Inflammatory macrophage (primary cell): ENCODE results near the gene FNDC3A.
A peak's percentile ranks its signal among the peaks of the same experiment; 100 is the strongest.
"Not testable (repeated sequence)": the region's sequence is repeated elsewhere in the genome, so short reads cannot be mapped to it uniquely, and the experiment has no call there.

ENCODE experiments used
- DNase-seq, 2 donors: peaks; one replicate each; pipeline ENCODE4 v3.0.0-alpha.2; 2020 to 2022

FNDC3A gene

DNA sequence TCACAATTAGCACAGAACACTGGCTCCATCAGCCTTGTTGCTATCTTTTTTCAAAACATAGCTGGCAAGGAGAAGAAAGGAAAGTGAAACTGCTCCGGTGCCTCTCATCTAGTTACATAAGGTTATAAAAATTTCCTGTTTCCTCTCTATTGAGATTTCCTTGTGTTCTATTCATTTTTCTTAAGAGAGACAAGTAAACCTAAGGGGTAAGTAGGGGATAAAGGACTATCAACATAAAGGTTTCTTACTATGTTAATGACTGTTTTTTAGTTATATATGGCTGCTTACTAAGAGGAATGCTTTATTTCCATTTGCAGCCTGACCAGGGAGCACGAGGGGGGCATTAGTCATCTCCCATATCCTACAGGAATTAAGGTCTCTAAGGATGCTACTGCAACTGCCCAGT, 171.2 kb downstream of the FNDC3A start:
- no peak for DNase-seq

DNA sequence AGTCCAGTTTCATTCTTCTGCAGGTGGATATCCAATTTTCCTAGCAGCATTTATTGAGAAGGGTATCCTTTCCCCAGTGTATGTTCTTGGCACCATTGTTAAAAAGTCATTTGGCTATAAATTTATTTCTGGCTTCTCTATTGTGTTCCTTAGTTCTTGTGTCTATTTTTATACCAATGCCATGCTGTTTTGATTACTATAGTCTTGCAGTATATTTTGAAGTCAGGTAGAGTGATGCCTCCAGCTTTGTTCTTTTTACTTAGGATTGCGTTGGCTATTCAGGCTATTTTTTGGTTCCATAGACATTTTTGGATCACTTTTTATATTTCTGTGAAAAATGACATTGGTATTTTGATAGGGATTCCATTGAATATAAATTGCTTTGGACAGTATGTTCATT, 172.7 kb downstream of the FNDC3A start:
- no peak for DNase-seq

GRCh38 chr13:49157955-49158584, 182.4 kb downstream of the FNDC3A start:
- not testable (repeated sequence) for DNase-seq

DNA sequence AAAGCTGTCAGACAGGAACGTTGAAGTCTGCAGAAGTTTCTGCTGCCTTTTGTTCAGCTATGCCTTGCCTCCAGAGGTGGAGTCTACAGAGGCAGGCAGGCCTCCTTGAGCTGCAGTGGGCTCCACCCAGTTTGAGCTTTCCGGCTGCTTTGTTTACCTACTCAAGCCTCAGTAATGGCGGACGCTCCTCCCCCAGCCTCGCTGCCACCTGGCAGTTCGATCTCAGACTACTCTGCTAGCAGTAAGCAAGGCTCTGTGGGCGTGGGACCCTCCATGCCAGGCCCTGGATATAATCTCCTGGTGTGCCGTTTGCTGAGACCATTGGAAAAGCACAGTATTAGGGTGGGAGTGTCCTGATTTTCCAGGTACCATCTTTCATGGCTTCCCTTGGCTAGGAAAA, 187.4 kb downstream of the FNDC3A start:
- not testable (repeated sequence) for DNase-seq

DNA sequence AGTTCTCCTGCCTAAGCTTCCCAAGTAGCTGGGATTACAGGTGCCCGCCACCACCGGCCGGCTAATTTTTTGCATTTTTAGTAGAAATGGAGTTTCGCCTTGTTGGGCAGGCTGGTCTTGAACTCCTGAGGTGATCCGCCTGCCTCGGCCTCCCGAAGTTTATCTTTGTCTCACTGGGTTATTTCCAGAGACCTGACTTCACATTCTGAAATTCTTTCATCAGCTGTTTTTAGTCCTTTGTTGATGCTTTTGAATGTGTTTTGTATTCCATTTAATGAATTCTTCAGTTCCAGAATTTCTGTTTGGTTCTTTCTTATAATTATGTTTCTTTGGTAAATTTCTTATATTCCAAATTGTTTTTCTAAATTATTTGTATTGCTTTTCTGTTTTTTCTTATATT, 189.0 kb downstream of the FNDC3A start:
- no peak for DNase-seq

GRCh38 chr13:49165798-49166752, 190.4 kb downstream of the FNDC3A start:
- peak in 1 of 2 donors; percentile 2 for DNase-seq

GRCh38 chr13:49171359-49171758, 195.6 kb downstream of the FNDC3A start:
- DNase-seq: no peak

DNA sequence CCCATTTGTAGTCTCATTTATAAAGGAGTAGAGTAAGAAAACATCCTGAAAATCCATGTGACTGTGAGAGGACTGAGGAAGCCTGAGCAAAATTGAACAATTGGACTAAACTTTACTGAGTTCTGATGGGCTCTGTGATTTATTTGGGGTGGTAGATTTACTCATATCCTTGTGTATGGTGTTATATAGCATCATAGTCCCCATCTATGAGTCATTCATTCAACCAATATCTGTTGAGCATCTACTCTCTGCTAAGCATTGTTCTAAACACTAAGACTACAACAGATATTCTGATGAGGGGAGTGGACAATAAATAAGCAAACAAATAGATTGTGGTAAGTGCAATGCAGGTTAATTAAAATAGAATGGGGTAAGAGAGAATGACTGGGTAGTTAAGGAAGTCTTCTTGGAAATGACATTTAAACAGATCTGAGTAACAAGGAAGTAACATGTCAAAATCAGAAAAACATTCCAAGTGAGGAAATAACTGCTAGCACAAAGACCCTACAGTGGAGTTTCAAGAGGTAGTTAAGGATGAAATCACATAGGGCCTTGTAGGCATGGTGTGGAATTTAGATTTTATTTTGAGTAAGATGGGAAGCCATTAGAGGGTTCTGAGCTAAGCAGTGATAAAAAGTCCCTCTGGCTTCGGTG, 208.1 kb downstream of the FNDC3A start:
- DNase-seq: peak; percentile 11 to 47

- DNase-seq: no peak
These were observed 208.9 kb downstream of the FNDC3A start for GRCh38 chr13:49184621-49185020.

DNA sequence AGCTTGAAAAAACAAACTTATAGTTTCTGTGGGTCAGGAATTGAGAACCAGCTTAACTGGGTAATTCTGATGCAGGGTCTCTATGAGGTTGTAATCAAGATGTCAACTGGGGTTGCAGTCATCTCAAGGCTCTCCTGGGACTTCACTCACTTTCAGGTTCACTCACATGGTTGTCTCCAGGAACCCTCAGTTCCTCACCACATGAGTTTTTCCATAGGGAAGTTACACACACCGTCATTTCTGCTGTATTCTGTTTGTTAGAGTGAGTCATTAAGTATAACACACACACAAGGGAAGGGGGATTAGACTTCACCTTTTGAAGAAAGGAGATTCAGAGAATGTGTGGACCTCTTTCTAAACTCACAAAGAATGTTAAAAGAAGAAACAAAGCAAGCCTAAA, 209.6 kb downstream of the FNDC3A start:
- DNase-seq: peak; percentile 22 to 43

GRCh38 chr13:49190901-49191300, 215.2 kb downstream of the FNDC3A start:
- DNase-seq: no peak

DNA sequence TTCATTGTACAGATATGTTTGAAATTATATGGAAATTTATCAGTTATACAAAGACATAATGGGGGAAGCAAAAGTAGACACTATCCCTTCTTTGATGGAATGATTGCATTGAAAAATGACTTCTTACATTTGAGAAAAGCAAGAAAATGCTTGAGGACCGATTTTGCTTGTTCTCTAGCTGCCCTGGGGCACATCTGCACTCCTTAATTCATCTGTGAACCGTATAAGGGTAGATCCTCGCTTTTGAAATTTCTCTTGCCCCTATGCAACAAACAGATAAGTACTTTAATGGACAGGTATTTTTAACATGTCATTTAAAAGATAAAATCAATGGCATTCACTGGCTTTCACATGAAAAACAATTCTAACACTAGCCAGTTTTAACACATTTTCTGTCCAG, 230.9 kb downstream of the FNDC3A start:
- no peak for DNase-seq

DNA sequence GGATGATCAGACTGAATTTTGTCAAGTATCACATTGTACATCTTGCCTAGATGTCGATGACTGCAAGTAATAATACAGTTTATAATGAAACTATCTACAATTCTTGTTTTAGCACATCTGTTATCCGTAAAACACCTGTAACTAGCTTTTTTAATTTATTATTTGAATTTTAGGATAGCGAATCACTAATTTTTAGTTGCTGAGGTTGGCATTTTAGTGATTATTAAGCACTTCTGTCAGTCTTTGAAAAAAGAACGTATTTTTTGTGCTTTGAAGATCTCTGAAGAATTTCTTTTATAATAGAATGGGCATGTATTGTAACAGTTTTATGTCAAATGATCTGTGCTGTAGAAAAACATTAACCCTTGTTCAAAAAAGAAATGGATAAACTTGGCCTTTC, 232.9 kb downstream of the FNDC3A start:
- DNase-seq: no peak

DNA sequence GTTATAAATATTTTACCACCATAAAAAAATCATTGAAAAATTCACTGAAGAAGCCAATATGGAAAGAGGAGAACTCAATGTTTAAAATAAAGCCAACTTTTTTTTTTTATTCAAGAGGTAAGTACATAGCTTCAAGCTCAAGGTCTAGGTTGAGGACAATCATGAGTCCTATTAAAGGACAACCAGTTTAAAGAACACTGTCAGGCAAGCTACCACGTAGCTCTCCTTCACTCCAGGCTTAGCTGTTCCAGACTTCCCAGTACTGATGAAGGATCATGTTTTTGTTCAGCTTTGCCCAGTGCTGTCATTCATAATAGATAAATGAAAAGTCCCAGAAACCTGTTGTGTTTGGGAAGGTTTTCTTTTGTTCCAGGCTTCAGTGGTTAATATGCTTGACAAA, 234.4 kb downstream of the FNDC3A start:
- no peak for DNase-seq

GRCh38 chr13:49210669-49211068, 235.0 kb downstream of the FNDC3A start:
- no peak for DNase-seq

DNA sequence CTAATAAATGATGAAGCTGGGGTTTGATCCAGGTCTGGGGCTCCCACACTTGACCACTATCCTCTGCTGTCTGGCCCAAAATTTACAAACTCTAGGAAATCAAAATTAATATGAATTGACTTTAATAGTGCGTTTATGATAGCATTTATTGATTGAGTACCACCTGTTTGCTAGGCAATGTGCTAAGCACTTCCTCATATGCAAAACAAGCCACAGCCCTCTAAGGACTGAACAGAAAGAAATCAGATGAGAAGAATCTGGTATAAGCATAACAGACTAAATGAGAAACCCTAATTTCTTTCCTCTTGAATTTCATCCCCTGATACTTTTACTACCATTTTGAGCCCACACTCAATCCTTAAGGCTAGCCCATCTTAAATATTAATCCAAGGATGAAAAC, 237.8 kb downstream of the FNDC3A start:
- DNase-seq: no peak

DNA sequence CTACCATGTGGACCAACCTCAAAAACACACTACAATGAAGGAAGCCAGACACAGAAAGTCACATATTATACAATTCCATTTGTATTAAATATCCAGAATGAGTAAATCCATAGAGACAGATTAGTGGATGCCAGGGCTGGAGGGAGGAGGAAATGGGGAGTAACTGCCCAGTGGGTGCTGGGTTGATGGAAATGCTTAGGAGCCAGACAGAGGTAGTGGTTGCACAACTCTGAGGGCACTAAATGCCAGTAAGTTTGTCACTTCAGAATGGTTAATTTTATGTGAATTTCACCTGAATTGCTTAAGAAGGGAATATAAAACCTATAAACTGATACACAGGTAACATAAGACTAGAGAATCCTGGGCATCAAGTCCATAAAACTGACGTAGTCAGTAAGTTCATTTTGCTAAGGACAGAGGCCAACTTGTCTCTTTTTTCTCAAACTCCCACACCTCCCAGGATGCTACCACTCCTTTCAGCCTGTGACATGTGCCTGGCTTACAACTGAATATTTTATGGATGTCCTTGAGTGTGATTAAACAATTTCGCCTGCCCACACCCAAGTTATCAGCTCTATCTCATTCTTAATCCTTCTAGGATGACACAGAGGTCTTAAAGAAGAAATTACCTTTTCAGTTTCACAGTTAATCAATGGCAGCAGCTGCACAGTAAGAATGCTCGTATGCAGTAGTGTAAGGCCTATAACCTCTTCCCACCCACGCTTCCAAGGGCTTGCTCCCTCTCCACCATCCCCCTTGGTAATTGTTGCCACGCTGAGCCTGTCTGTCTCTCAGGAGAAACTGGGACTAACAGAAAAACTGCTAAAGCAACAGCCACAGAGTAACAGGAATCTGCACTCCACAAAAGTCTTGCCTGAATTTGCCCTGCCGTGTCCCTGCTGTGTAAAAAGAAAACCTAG, 238.5 kb downstream of the FNDC3A start:
- no peak for DNase-seq

- DNase-seq: peak; percentile 84 to 89
These were observed 239.2 kb downstream of the FNDC3A start for GRCh38 chr13:49214917-49215376.

DNA sequence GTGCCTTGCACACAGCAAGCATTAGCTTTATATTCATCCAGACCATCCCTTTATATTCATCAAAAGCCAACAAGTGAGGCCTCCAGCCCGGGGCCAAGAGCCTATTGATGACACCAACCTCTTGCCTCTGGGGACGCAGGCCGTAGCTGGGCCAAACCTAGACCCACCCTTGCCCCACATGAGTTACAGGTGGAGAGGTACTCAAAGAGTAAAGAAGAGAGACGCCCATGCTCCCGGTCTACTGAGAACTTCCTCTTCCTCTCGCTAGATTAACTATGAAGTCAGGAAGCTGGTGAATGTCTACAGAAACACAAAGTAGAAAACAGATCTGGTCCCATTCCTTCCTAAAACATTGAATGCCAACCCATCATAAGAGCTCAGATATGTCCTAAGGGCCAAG, 240.6 kb downstream of the FNDC3A start:
- peak; percentile 13 to 37 for DNase-seq

GRCh38 chr13:49217962-49218492, 242.3 kb downstream of the FNDC3A start:
- DNase-seq: no peak

DNA sequence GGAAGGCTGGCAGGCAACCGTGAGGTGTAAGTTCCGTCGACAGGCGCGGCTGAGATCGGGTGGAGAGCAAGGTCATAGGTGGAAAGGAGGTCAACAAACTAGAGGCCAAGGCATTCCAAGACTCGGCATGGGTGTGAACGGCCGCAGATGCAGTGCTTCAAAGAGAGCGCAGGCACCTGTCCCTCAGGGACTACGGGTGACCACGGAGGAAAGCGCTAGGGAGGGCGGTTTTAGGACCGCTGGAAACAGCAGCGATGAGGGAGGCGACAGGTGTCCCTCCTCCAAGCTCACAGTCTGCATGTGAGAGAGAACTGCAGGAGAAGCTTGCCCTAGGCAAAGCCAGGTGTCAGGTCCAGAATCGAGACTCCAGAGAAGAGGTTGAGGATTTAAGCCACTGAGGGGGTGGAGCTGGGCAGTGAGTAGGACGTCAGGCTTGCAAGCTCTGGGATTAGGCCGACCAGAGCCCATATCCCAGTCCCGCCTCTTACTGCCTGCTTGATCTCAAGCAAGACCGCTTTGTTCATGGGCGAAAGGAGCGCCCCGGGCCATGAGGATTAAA, 242.9 kb downstream of the FNDC3A start:
- no peak for DNase-seq

GRCh38 chr13:49219647-49220035, 243.9 kb downstream of the FNDC3A start:
- no peak for DNase-seq
